ELR (cell line): ENCODE results near the gene NTRK1.

Source experiments
- DNase-seq: peaks from one replicate; pipeline ENCODE4 v3.0.0-alpha.2; 2015; ENCODE audit warnings: low read depth

The NTRK1 gene

DNA sequence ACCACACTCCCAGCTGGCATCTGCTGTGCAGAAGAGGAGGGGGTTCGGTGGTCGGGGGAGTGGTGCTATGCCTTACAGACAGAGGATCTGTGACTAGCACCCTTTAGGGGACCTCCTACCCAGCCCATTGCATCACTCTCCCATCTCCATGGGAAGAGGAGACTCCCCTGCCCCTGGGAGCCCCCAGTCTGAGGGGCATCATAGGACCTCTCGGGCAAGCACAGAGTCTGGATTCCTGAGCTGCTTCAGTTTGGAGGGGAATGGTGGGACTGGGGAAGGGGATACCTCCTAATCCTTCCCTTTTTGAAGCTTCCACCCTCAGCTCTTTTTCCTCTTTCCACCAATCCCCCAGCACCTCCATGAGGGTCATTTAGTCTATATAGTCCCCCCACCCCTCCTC lies 3.1 kb upstream of the NTRK1 start:
- no peak for DNase-seq

DNA sequence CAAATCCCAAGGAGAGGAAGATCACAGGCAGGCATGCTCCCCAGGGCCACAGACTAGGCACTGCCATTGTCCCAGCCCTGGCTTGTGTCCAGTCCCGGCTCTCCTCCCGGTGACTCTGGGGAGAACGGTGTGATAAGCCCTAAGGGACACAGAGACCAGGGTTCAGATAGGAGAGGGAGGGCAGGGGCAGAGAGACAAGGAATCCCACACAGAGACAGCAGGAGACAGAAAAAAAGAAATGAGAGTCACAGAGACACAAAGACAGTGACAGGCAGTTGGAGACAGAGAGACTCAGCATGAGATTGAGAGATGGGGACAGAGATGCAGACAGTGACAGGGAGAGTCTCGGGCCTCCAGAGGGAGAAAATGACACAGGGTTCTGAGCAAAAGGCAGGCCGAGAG lies 2.1 kb upstream of the NTRK1 start:
- no peak for DNase-seq

GRCh38 chr1:156858959-156859522 lies 1.6 kb upstream of the NTRK1 start, which contains the start of gene INSRR:
TSS of gene INSRR (minus strand) at chr1:156859117. CDS start at chr1:156858621, 496 bp downstream.
- peak; percentile 19 for DNase-seq

DNA sequence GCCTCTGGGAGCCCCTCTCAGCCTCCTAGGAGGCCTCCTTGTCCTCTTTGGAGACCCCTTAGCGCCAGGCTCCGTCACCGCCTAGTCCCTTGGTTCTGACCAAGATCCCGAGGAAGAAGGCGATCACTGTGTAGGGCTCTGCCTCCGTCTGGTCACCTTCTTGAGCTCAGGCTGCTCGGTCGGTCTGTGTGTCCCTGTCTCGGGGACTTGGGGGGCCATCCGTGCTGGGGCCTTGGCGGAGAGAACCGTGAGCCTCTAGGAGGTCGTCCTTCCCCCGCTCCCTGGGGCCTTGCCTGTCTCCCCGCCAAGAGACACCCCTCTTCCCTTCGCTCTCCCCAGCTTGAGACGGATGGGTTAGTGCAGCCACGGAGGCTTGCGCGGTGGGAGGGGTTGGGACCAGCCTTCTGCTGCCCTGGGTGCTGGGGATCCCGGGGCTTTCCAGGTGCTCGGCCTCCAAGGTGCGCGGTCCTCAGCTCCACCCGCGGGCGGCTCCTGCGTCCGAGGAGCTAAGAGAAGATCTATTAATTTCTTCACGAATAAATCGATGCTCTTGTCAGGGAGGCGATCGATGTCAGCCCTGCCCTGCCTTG lies 1.0 kb upstream of the NTRK1 start:
- DNase-seq = peak; percentile 42

GRCh38 chr1:156860113-156860627 lies 495 bp upstream of the NTRK1 start:
- peak; percentile 69 for DNase-seq

- no peak for DNase-seq
Observed at GRCh38 chr1:156862584-156862983, 1.9 kb downstream of the NTRK1 start.

- DNase-seq = no peak
Observed at GRCh38 chr1:156862997-156863599, 2.4 kb downstream of the NTRK1 start.

- DNase-seq = no peak
Observed at GRCh38 chr1:156863631-156864030, 3.0 kb downstream of the NTRK1 start.

- DNase-seq = no peak
Observed at GRCh38 chr1:156864796-156865195, 4.1 kb downstream of the NTRK1 start.

DNA sequence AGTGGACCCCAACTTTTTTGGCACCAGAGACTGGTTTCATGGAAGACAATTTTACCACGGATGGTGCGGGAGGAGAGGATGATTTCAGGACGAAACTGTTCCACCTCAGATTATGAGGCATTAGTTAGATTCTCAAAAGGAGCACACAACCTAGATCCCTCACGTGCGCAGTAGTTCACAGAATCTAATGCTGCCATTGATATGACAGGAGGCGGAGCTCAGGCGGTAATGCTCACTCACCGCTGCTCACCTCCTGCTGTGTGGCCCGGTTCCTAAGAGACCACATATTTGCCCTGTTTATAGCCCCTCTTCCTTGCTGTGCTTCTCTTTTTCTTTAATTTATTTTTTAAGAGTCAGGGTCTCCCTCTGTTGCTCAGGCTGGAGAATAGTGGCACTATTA lies 4.6 kb downstream of the NTRK1 start:
- DNase-seq = no peak

GRCh38 chr1:156865865-156866248 lies 5.2 kb downstream of the NTRK1 start:
- no peak for DNase-seq

DNA sequence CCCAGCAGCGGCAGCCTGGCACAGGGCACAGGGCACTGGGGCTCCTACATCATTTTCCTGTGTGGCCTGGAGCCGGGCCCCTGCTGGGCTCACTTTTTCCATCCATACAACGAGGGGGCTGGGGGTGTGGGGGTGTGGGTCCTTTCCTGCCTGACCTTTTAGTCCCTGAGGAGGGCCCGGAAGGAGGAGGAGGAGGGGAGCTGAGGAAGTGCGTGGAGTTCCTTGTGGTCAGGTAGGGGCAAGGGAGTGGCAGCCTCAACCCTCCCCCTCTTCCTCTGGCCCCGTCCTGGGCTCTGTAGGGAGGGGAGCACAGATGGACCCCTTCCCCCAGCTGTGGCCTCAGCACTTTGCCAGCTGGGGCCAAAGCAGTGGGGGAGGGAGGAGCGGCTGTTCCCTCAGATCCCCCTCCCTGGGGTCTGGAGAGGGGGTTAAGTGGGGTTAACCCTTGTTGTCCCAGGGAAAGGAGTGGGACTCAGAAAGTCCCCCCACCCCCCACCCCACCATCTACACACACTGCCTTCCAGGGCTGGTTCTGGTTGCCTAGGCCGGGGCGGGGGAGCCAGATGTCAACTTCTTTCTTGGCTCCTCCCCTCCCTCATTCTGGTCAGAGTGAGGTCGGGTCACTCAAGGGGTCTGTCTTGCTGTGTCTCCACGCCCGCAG lies 5.7 kb downstream of the NTRK1 start:
- DNase-seq = no peak

DNA sequence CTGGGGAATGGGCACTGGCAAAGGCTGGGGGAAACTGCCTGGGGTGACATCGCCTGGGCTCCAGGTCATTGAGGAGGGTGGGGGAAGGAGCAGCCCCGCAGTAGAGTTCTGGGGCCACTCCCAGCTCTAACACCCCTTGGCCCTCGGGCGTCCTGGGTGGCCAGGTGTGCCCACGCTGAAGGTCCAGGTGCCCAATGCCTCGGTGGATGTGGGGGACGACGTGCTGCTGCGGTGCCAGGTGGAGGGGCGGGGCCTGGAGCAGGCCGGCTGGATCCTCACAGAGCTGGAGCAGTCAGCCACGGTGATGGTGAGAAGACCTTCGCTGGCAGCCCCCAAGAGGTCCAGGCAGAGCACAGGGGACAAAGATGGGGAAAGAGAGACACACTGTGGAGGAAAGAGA lies 7.7 kb downstream of the NTRK1 start:
- no peak for DNase-seq

DNA sequence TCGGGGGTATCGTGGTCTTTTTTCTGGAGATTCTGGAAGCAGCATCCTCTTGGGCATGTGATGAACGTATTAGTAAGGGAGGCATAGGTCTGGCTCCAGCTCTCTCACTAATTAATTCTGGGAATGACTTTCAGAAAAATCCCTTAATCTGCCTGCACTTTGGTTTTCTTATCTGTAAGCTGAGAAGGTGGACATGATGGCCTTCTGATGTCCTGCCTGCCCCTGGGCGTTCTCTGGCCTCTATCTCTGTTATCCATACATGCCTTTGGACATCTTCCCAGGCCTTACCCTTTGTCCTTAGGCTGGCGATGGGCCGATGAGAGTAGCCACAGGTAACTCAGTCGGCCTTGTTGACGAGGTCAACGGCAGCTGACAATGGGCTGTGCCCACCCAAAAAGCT lies 8.8 kb downstream of the NTRK1 start:
- no peak for DNase-seq

GRCh38 chr1:156873659-156874058 lies 13.0 kb downstream of the NTRK1 start:
- no peak for DNase-seq

DNA sequence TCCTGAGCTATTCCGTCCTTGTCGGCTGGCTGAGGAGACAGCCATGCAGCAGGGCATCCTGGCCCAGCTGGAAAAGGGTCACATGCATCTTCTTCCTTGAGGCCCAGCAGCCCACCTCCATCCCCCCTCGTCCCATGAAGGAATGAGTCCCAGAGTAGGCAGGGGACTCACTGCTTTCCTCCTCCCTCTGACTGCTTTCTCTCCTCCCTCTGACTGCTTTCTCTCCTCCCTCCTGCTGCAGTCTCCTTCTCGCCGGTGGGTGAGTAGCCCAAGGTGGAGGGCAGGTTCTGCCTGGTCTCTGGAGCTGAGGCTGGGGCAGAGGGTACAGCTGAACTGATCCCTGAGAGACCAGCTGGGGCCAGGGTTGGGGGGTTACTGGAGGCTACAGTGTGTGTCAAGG lies 13.5 kb downstream of the NTRK1 start:
- no peak for DNase-seq

DNA sequence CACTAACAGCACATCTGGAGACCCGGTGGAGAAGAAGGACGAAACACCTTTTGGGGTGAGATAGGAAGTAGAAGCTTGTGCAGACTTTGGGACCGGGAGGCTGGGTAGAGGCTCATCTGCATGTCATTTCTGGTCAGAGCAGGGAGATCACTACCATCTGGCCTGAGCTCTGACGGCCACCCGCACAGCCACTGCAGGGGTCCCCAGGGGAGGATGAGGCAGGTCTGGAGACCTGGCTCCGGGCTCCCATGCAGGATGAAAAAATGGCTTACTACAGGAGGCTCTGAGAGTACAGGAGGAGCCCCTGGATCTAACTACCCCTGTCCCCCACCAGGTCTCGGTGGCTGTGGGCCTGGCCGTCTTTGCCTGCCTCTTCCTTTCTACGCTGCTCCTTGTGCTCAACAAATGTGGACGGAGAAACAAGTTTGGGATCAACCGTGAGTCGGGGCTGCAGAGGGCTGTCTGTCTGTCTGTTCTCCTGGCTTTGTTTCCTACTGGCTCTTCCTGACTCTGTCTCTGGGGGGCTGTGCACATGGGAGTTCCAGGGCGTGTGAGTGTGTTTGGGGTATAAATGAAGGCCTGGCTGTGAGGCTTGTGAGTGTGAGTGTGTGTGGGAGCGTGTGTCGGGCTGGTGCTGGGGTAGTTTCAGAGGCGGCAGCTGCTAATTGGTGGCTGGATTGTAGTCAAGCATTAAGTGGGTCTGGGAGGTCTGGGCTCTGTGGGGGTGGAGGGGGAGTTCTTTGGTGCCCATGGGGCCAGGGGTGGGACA lies 14.1 kb downstream of the NTRK1 start:
- no peak for DNase-seq

DNA sequence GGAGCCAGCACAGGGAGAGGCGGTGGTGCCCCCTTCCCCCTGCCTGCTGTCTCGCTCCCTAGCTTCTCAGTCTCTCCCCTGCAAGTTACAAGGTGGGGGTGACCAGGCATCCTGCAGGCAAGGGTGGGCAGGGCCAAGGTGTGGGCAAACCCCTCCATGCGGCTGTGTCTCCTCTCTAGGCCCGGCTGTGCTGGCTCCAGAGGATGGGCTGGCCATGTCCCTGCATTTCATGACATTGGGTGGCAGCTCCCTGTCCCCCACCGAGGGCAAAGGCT lies 14.6 kb downstream of the NTRK1 start:
- DNase-seq = no peak

GRCh38 chr1:156876281-156876680 lies 15.6 kb downstream of the NTRK1 start:
- DNase-seq = no peak

GRCh38 chr1:156877433-156878170 lies 16.9 kb downstream of the NTRK1 start:
- no peak for DNase-seq

- DNase-seq = no peak
Observed at GRCh38 chr1:156879876-156880275, 19.2 kb downstream of the NTRK1 start.

GRCh38 chr1:156880473-156880872 lies 19.8 kb downstream of the NTRK1 start:
- DNase-seq = no peak
